Measurements from ENCODE around the gene FRMD1. TPM values are rescaled to one million over a fixed set of nuclear protein-coding genes. Genes with fewer than 3 reads are reported as not detected.

The FRMD1 gene
- 0.01 to 0.05 TPM (median 0.02 TPM) in 3 of 5 replicates, not detected in the others for total RNA-seq (2022; extraction: Qiagen RNA extraction)

DNA sequence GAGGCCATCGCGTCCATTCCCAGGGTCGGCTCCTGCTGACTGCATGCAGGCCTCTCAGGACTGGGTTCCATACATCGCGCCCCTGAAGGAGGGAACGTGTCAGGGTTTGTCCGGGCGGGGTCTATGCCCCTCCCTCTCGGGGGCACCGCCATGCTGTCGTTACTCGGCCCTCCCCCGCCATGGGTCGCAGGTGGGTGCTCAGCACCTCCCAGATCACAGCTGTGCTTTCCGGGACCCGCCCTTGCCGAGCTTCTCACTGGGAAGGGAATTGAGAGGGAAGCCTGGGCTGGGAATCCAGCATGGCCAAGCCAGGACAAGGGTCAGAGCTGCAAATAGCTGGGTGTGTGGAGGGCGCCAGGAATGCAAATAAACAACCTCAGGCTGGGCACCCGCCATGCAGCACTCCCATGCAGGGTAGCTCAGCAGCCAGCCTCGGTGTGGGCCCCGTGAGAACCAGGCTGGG lies at the start of gene FRMD1:
Gene FRMD1 (minus strand): TSS at position 270 of the 463 bp plus-strand sequence. CDS start 118 bp downstream, at position 152.

Other genes starting within 250 kb of the FRMD1 start
- 0.07 to 0.23 TPM (median 0.15 TPM) in 4 of 5 replicates, not detected in the other for gene KIF25, start 81.5 kb downstream of the FRMD1 start, total RNA-seq (2022; extraction: Qiagen RNA extraction)
- 0.06 to 0.08 TPM (median 0.06 TPM) in 4 of 5 replicates, not detected in the other for gene DACT2, start 240.6 kb upstream of the FRMD1 start, total RNA-seq (2022; extraction: Qiagen RNA extraction)

Data from A549 treated with dexamethasone at 1 μM for 4 hours (cell line).